MM.1S (cell line): Measurements from ENCODE around the gene CCDC86.

Experiments
- DNase-seq: peaks from one replicate; pipeline ENCODE4 v3.0.0-alpha.2; 2015
- H2AFZ ChIP-seq: fragments of 300-600 bp; sonication (generic); 2 replicates; pipeline ENCODE4 v1.6.0; 2016; ENCODE audit warnings: antibody characterized with exemption, low read length
- H3F3A ChIP-seq: fragments of 300-600 bp; sonication (generic); 2 replicates; pipeline ENCODE4 v1.6.1; 2016; ENCODE audit warnings: mild to moderate bottlenecking, antibody characterized with exemption, low read length, moderate library complexity, mixed read lengths; ENCODE audit not compliant: insufficient read depth
- H3K27ac ChIP-seq: fragments of 300-600 bp; sonication (generic); 2 replicates; pipeline ENCODE4 v1.5.1; 2016; ENCODE audit warnings: mild to moderate bottlenecking, low read length
- H3K27me3 ChIP-seq: fragments of 300-600 bp; sonication (generic); replicated peaks from 2 replicates; pipeline ENCODE4 v1.6.0; 2016; ENCODE audit warnings: low read length; ENCODE audit not compliant: insufficient read depth
- H3K36me3 ChIP-seq: fragments of 300-600 bp; sonication (generic); replicated peaks from 2 replicates; pipeline ENCODE4 v1.6.1; 2016; ENCODE audit warnings: mild to moderate bottlenecking, low read length, mixed read lengths; ENCODE audit not compliant: insufficient read depth
- H3K4me1 ChIP-seq: fragments of 300-600 bp; sonication (generic); 2 replicates; pipeline ENCODE4 v1.6.1; 2016; ENCODE audit warnings: low read length, mixed read lengths
- H3K4me2 ChIP-seq: fragments of 300-600 bp; sonication (generic); 2 replicates; pipeline ENCODE4 v1.6.0; 2016; ENCODE audit warnings: low read depth, low read length
- H3K4me3 ChIP-seq: fragments of 300-600 bp; sonication (generic); 2 replicates; pipeline ENCODE4 v1.5.1; 2016; ENCODE audit warnings: low read length, mixed read lengths
- H3K79me2 ChIP-seq: fragments of 300-600 bp; sonication (generic); 2 replicates; pipeline ENCODE4 v1.6.1; 2016; ENCODE audit warnings: mixed run types, low read length, mixed read lengths
- H3K9ac ChIP-seq: fragments of 300-600 bp; sonication (generic); 2 replicates; pipeline ENCODE4 v1.6.1; 2016; ENCODE audit warnings: low read length, mixed read lengths
- H3K9me2 ChIP-seq: fragments of 300-600 bp; sonication (generic); replicated peaks from 2 replicates; pipeline ENCODE4 v1.6.1; 2016; ENCODE audit warnings: mild to moderate bottlenecking, low read length, mixed read lengths; ENCODE audit not compliant: insufficient read depth
- H3K9me3 ChIP-seq: fragments of 300-600 bp; sonication (generic); replicated peaks from 2 replicates; pipeline ENCODE4 v1.6.1; 2016; ENCODE audit warnings: mild to moderate bottlenecking, low read length, mixed read lengths; ENCODE audit not compliant: insufficient read depth
- H4K20me1 ChIP-seq: fragments of 300-600 bp; sonication (generic); 2 replicates; pipeline ENCODE4 v1.6.1; 2016; ENCODE audit warnings: mild to moderate bottlenecking, low read length, moderate library complexity, mixed read lengths; ENCODE audit not compliant: insufficient read depth
- EZH2 ChIP-seq: fragments of 300-600 bp; sonication (generic); optimal IDR thresholded peaks from 2 replicates; pipeline ENCODE3; 2017; ENCODE audit warnings: low read depth, mild to moderate bottlenecking, antibody characterized with exemption, low read length, mixed read lengths
- EZH2phosphoT487 ChIP-seq: fragments of 300-600 bp; sonication (generic); IDR thresholded peaks from 2 replicates; pipeline ENCODE4 v1.6.1; 2018; ENCODE audit warnings: antibody characterized with exemption, low read length
- TF ChIP-seq, protein P1 (sequence below): fragments of 300-600 bp; sonication (generic); IDR thresholded peaks from 2 replicates; pipeline ENCODE4 v1.5.1; 2016; ENCODE audit warnings: antibody characterized with exemption, low read length, mixed read lengths

Gene CCDC86

DNA sequence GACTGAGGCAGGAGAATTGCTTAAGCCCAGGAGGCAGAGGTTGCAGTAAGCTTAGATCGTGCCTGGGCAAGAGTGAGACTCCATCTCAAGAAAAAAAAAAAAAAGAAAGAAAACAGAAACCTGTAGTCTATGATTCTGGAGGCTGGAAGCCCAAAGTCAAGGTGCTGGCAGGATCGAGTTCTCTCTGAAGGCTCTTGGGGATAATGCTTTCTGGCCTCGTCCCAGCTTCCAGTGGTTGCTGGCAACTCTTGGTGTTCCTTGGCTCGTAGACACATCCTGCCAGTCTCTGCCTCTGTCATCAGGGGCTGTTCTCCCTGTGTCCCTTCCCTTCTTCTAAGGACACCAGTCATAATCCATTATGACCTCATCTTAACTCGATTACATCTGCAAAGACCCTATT, 16.8 kb upstream of the CCDC86 start:
- H3K4me3 ChIP-seq, result no peak overlapping the region
- H2AFZ ChIP-seq, result no peak overlapping the region
- no peaks in the 10 kb centered on the region for H3K9me2 ChIP-seq
- no peak overlapping the region for H3K9ac ChIP-seq
- no peak for DNase-seq
- TF ChIP-seq EZH2 (no peak), EZH2phosphoT487 (no peak)
- TF ChIP-seq, protein P1, sequence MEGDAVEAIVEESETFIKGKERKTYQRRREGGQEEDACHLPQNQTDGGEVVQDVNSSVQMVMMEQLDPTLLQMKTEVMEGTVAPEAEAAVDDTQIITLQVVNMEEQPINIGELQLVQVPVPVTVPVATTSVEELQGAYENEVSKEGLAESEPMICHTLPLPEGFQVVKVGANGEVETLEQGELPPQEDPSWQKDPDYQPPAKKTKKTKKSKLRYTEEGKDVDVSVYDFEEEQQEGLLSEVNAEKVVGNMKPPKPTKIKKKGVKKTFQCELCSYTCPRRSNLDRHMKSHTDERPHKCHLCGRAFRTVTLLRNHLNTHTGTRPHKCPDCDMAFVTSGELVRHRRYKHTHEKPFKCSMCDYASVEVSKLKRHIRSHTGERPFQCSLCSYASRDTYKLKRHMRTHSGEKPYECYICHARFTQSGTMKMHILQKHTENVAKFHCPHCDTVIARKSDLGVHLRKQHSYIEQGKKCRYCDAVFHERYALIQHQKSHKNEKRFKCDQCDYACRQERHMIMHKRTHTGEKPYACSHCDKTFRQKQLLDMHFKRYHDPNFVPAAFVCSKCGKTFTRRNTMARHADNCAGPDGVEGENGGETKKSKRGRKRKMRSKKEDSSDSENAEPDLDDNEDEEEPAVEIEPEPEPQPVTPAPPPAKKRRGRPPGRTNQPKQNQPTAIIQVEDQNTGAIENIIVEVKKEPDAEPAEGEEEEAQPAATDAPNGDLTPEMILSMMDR, result no peak
- no peak overlapping the region for H3K27ac ChIP-seq
- H3K9me3 ChIP-seq, result no peaks in the 10 kb centered on the region
- no peaks in the 10 kb centered on the region for H4K20me1 ChIP-seq
- H3K27me3 ChIP-seq, result no peaks in the 10 kb centered on the region
- no peak overlapping the region for H3K4me2 ChIP-seq
- no peaks in the 10 kb centered on the region for H3K36me3 ChIP-seq
- no peaks in the 10 kb centered on the region for H3K79me2 ChIP-seq
- H3K4me1 ChIP-seq, result no peaks in the 10 kb centered on the region
- no peaks in the 10 kb centered on the region for H3F3A ChIP-seq

DNA sequence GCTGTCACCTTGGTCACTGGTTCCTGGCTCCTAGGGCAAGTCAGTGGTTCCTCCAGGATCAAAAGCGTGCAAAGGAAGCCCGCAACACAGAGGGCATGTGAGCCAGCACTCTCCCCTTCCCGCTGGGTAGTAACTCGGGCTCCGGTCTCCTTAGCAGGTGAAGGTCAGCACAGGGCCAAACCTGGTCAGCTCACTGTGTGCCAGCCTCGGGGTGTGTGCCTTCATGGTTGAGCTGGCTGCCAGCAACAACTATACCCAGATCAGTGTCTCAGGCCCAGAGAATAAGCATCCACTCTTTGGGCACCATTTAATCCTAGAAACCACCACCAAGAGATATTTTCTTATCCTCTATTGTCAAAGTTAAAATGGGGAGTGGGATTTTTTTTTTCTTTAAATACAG, 16.1 kb upstream of the CCDC86 start:
- Histone ChIP-seq H3F3A (no peaks in the 10 kb centered on the region), H4K20me1 (no peaks in the 10 kb centered on the region)

DNA sequence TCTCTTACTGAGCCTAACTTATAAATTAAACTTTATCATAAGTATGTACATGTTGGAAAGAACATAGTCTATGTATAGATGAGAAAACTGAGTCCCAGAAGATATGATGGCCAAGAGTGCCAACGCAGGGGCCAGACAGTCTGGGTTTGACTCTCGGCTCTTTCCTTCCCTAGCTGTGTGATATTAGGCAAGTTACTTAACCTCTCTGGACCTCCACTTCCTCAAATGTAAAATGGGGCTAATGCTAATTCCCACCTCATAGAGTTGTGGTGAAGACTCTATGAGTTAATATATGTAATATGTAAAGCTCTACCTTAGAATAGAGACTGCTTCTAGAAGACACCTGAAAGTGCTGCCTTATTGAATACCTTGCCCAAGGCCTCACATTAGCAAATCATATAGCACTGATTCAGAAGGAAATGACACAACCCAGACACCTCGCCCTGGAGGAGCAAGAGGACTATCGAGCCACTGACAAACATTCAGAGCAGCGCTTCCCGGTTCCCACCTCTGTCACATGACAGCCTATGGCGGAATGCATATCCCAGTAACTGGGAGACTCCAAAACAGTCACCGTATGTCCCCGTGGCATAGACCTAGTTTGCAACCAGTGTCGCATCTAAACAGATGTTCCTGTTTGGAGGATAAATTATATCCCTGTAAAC, 11.3 kb upstream of the CCDC86 start:
- no peak overlapping the region for H3K4me3 ChIP-seq
- no peaks in the 10 kb centered on the region for H4K20me1 ChIP-seq
- H3K27me3 ChIP-seq, result no peaks in the 10 kb centered on the region
- no peak overlapping the region for H2AFZ ChIP-seq
- H3K79me2 ChIP-seq, result no peaks in the 10 kb centered on the region
- peaks cover 27% of the 10 kb centered on the region for H3K4me1 ChIP-seq
- H3K36me3 ChIP-seq, result no peaks in the 10 kb centered on the region
- no peak overlapping the region for H3K9ac ChIP-seq
- TF ChIP-seq EZH2, result no peak
- TF ChIP-seq EZH2phosphoT487, result no peak
- TF ChIP-seq, protein P1, result no peak
- no peak overlapping the region for H3K27ac ChIP-seq
- peaks cover 11% of the 10 kb centered on the region; the same call in 1 of the 2 replicates for H3F3A ChIP-seq
- H3K9me2 ChIP-seq, result no peaks in the 10 kb centered on the region
- no peak overlapping the region for H3K4me2 ChIP-seq
- no peak for DNase-seq
- H3K9me3 ChIP-seq, result no peaks in the 10 kb centered on the region

More for the DNA sequence above, 16.1 kb upstream of the CCDC86 start:
- Histone ChIP-seq H3K27me3 (no peaks in the 10 kb centered on the region), H3K9ac (no peak overlapping the region), H3K36me3 (no peaks in the 10 kb centered on the region), H3K4me3 (no peak overlapping the region), H2AFZ (no peak overlapping the region), H3K4me2 (no peak overlapping the region), H3K9me3 (no peaks in the 10 kb centered on the region), H3K4me1 (no peaks in the 10 kb centered on the region), H3K79me2 (no peaks in the 10 kb centered on the region), H3K27ac (no peak overlapping the region), H3K9me2 (no peaks in the 10 kb centered on the region)
- DNase-seq, result no peak
- no peak for TF ChIP-seq EZH2
- TF ChIP-seq, protein P1, result no peak
